GM19043 (cell line): ENCODE data around the gene KLRC3.
"Not testable (repeated sequence)": the region's sequence is repeated elsewhere in the genome, so short reads cannot be mapped to it uniquely, and the experiment has no call there.

Source experiments
- ATAC-seq: cut with Tn5 transposase; IDR thresholded peaks from one replicate; pipeline ENCODE4 v1.9.1; 2021; ENCODE audit warnings: low read depth; ENCODE audit not compliant: unreplicated experiment

The KLRC3 gene

DNA sequence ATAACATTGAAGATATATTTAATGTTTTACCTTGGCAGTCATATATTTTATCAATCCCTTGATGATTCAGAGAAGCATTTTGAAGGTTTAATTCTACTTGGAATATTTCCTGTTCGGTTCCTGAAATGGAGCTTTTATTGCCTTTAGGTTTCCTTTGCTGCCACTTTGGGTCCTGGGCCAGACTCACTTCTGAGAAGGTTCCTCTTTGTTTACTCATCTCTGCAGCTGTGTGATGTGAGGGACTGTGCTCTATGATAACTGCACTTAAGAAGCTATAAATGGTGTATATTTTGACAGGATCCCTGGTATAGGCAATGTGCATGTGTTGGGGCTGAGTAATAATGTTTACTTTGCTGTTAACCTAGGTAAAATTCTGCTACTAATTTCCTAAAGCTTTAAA, at the start of gene KLRC3:
KLRC3 (minus strand) TSS at position 262 of the 400 bp plus-strand sequence; CDS start at position 217, 45 bp downstream.
- not testable (repeated sequence) for ATAC-seq

DNA sequence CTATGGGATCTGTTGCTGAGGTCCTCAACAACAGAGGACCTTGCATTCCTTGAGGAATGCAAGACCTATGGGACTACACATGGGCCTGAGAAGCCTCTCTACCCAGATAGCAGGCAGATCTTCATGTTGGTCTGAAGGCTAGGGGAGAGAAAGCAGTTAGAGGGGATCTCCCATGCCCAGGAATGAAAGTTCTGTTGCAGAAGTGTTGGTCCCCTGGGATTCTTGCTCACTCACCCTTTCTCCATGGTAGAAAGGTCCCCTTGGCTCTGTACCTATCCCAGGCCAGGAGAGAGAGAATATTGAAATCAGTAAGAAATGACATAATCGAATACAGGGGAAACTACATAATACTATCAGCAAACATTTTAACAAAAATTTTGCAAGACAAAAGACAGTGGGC, 49.3 kb upstream of the KLRC3 start:
- no peak for ATAC-seq

GRCh38 chr12:10466311-10466710, 45.9 kb upstream of the KLRC3 start:
- no peak for ATAC-seq

GRCh38 chr12:10457760-10458159, 37.4 kb upstream of the KLRC3 start:
- no peak for ATAC-seq

DNA sequence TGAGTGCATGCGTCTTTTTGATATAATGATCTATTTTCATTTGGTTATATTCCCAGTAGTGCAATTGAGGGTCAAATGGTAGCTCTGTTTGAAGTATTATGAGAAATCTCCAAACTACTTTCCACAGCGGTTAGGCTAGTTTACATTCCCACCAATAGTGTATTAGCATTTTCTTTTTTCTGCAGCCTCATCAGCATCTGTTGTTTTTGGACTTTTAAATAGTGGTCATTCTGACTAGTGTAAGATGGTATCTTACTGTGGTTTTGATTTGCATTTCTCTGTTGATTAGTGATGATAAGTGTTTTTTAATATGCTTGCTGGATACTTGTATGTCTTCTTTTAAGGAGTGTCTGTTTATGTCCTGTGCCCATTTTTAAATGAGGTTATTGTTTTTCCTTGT, 36.5 kb upstream of the KLRC3 start:
- no peak for ATAC-seq

DNA sequence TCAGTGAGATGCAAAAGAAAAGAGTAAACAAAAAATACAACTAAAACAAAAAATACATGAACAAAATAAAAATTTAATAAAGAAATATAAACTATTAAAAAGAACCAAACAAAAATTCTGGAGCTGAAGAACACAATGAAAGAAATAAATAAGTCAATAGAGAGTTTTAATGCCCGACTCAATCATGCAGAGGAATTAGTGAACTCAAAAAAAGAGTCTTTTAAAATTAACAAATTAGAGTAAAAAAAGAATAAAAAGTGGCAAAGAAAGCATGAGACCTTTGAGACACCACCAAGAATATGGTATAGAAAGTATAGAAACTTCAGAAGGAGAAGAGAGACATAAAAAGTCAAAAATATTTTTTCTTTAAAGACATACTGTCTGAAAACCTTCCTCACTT, 35.4 kb upstream of the KLRC3 start:
- ATAC-seq = no peak

DNA sequence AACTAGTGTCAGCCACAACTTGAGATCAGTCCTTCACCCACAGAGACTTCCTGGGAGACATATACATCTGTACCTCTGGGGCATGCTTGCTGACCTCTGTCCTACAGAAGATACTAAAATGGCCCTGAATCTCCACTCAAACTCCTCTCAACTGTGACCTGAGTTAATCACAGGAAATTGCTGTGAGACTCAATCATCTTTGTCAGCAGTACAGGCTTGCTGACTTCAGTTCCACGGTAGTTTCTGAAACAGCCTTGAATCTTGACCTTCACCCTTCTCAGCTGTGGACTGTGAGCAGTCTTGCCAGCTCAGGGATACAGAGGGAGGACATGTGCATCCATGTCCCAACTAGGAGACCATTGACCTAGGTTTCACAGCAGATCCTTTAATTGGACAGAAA, 34.1 kb upstream of the KLRC3 start:
- ATAC-seq = no peak

GRCh38 chr12:10453156-10453555, 32.8 kb upstream of the KLRC3 start, which contains the start of gene KLRC1:
Gene KLRC1 (minus strand): TSS chr12:10453377. CDS start chr12:10451156, 2,221 bp downstream.
- ATAC-seq = no peak

GRCh38 chr12:10448236-10448635, 27.8 kb upstream of the KLRC3 start:
- ATAC-seq = no peak

- ATAC-seq = not testable (repeated sequence)
Measured at GRCh38 chr12:10446052-10446451, 25.7 kb upstream of the KLRC3 start.

GRCh38 chr12:10441144-10441543, 20.7 kb upstream of the KLRC3 start:
- ATAC-seq = not testable (repeated sequence)

- not testable (repeated sequence) for ATAC-seq
Measured at GRCh38 chr12:10439608-10440274, 19.3 kb upstream of the KLRC3 start.

- ATAC-seq = not testable (repeated sequence)
Measured at GRCh38 chr12:10437601-10438000, 17.2 kb upstream of the KLRC3 start.

GRCh38 chr12:10435816-10436215, 15.4 kb upstream of the KLRC3 start, which contains the start of gene KLRC2:
Gene KLRC2 (minus strand): TSS chr12:10436010. CDS start chr12:10435986, 24 bp downstream.
- ATAC-seq = not testable (repeated sequence)

DNA sequence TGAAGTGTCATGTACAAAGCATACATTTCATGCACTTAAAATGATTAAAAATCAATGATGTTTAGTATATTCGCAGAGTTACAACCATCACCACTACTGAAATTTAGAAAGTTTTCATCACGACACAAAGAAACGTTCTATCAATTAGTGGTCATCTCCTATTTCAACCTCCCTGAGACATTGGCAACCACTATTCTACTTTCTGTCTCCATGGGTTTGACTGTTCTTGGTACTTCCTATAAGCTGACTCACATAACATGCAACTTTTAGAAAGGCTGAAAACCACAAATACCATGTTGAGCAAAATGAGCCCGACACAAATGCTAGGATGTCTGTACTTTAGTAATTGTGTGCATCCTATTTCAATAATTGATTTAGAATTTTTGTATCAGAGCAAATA, 10.2 kb upstream of the KLRC3 start:
- not testable (repeated sequence) for ATAC-seq

DNA sequence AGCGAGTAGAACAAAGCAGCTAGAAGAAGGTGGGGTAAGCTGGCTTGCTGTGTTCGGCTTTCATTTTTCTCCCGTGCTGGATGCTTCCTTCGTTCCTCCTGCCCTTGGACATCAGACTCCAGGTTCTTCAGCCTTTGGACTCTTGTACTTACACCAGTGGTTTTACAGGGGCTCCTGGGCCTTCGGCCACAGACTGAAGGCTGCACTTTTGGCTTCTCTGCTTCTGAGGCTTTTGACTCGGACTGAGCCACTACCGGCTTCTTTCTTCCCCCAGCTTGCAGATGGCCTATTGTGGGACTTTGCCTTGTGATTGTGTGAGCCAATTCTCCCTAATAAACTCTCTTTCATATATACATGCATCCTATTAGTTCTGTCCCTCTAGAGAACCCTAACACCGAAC, 5.5 kb upstream of the KLRC3 start:
- not testable (repeated sequence) for ATAC-seq

DNA sequence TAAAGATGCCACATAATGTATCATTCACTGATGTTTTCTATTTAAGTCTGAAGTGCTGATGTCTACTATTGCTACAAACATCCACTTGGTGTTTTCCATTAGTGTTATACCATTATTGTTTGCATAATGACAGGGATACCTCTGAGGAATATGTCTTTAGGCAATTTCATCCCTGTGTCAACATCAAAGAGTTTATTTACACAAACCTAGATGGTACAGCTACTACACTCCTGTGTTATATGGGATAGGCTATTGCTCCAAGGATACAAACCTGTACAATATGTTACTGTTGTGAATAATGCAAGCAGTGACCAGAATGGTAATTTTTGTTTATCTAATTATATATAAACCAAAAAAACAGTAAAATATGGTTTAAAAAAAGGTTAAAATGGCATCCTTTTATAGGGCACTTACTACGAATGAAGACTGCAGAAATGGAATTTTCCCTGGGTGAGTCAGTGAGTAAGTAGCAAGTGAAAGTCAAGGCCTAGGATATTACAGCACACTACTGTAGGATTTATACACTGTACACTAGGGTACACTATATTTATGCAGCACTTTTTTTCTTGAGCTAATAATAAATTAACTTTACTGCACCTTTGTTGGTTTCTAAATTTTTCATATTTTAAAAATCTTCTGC, 4.0 kb upstream of the KLRC3 start:
- ATAC-seq = not testable (repeated sequence)

DNA sequence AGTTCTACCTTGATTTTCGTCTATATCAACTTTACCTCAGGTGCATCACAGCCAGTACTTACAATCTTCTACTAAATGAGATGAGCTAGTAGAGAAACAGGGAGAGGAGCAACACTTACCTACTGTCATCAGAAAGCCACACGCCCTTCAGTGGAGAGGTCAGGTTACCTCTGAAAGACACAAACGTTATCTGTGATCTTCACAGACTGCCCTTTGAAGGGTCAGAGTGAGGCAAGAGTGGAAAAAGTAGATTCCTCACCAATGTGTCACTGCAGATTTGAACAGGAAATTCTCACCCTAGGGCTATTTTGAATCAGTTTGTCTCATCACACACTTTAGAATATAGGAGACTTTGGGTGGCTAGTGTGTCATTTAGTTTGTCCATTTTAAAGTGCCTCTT, 1.8 kb upstream of the KLRC3 start:
- ATAC-seq = not testable (repeated sequence)

DNA sequence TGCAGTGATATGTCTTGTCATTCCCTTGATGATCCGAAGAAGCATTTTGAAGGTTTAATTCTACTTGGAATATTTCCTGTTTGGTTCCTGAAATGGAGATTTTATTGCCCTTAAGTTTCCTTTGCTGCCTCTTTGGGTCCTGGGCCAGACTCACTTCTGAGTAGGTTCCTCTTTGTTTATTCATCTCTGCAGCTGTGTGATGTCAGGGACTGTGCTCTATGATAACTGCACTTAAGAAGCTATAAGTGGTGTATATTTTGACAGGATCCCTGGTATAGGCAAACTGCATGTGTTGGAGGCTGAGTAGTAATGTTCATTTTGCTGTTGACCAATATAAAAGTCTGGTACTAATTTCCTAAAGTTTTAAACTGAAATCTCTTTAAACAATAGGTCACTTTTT, 11.0 kb downstream of the KLRC3 start, which contains the start of gene KLRC4:
KLRC4 (minus strand) TSS at position 366 of the 400 bp plus-strand sequence; CDS start at position 184, 182 bp downstream.
- ATAC-seq = no peak

- no peak for ATAC-seq
Measured at GRCh38 chr12:10408842-10409241, 11.6 kb downstream of the KLRC3 start.

GRCh38 chr12:10406725-10407124, 13.7 kb downstream of the KLRC3 start:
- no peak for ATAC-seq

- ATAC-seq = no peak
Measured at GRCh38 chr12:10405294-10405693, 15.1 kb downstream of the KLRC3 start.
